HG02885 (cell line): ENCODE data around the gene CALHM1.
A peak's percentile ranks its signal among the peaks of the same experiment; 100 is the strongest.
"Not testable (repeated sequence)": the region's sequence is repeated elsewhere in the genome, so short reads cannot be mapped to it uniquely, and the experiment has no call there.

ENCODE experiments used
- ATAC-seq: cut with Tn5 transposase; IDR thresholded peaks from one replicate; pipeline ENCODE4 v1.9.1; 2021; ENCODE audit warnings: mild to moderate bottlenecking; ENCODE audit not compliant: unreplicated experiment, poor library complexity

The CALHM1 gene

GRCh38 chr10:103458720-103459119 is at the start of gene CALHM1:
CALHM1 (minus strand) TSS chr10:103458900; CDS start chr10:103458751, 149 bp downstream.
- ATAC-seq, result peak; percentile 89

- no peak for ATAC-seq
Measured at GRCh38 chr10:103507235-103508191, 48.8 kb upstream of the CALHM1 start.

GRCh38 chr10:103506061-103506460 is 47.4 kb upstream of the CALHM1 start:
- no peak for ATAC-seq

- no peak for ATAC-seq
Measured at GRCh38 chr10:103504181-103504783, 45.6 kb upstream of the CALHM1 start.

- not testable (repeated sequence) for ATAC-seq
Measured at GRCh38 chr10:103503777-103504176, 45.1 kb upstream of the CALHM1 start.

GRCh38 chr10:103502849-103503660 is 44.4 kb upstream of the CALHM1 start:
- no peak for ATAC-seq

- no peak for ATAC-seq
Measured at GRCh38 chr10:103501186-103501585, 42.5 kb upstream of the CALHM1 start.

- ATAC-seq, result no peak
Measured at GRCh38 chr10:103500481-103500880, 41.8 kb upstream of the CALHM1 start.

GRCh38 chr10:103499881-103500280 is 41.2 kb upstream of the CALHM1 start:
- no peak for ATAC-seq

- no peak for ATAC-seq
Measured at GRCh38 chr10:103498936-103499638, 40.4 kb upstream of the CALHM1 start.

- no peak for ATAC-seq
Measured at GRCh38 chr10:103497161-103497915, 38.6 kb upstream of the CALHM1 start.

- ATAC-seq, result no peak
Measured at GRCh38 chr10:103495321-103495720, 36.6 kb upstream of the CALHM1 start.

- peak; percentile 36 for ATAC-seq
Measured at GRCh38 chr10:103493916-103494877, 35.5 kb upstream of the CALHM1 start.

GRCh38 chr10:103493362-103493915 is 34.7 kb upstream of the CALHM1 start, which contains the start of gene NEURL1:
NEURL1 (plus strand) TSS chr10:103493705; CDS start chr10:103494388, 683 bp downstream.
- ATAC-seq, result peak; percentile 34

- no peak for ATAC-seq
Measured at GRCh38 chr10:103492655-103493261, 34.1 kb upstream of the CALHM1 start.

- no peak for ATAC-seq
Measured at GRCh38 chr10:103491729-103492364, 33.1 kb upstream of the CALHM1 start.

GRCh38 chr10:103490986-103491314 is 32.2 kb upstream of the CALHM1 start:
- peak; percentile 6 for ATAC-seq
